GM12891 (cell line): ENCODE measurements around the gene SPATA1.

Source experiments
- PAX5 ChIP-seq: IDR thresholded peaks from 2 replicates; pipeline ENCODE4 v1.6.1; 2011; ENCODE audit warnings: low read length, moderate library complexity, mild to moderate bottlenecking; ENCODE audit not compliant: insufficient read depth, severe bottlenecking
- POLR2A ChIP-seq: IDR thresholded peaks from 2 replicates; pipeline ENCODE4 v1.6.1; 2011; ENCODE audit warnings: low read depth, low read length, control low read depth
- POLR2AphosphoS5 ChIP-seq: IDR thresholded peaks from 2 replicates; pipeline ENCODE4 v1.6.1; 2011; ENCODE audit warnings: low read depth, low read length, control low read depth
- TAF1 ChIP-seq: IDR thresholded peaks from 2 replicates; pipeline ENCODE4 v1.6.1; 2011; ENCODE audit warnings: low read depth, low read length, control low read depth

DNA sequence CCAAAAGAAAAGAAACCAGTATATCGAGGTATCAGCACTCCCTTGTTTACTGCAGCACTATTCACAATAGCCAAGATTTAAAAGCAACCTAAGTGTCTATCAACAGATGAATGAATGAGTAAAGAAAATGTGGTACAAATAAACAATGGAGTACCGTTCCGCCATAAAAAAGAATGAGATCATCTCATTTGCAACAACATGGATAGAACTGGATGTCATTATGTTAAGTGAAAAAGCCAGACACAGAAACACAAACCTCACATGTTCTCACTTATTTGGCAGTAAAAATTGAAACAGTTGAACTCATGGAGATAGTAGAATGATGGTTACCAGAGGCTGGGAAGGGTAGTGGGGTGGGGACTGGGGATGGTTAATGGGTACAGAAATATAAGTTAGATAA lies 4.5 kb downstream of the SPATA1 start:
- TF ChIP-seq POLR2AphosphoS5 (no peak), POLR2A (no peak), PAX5 (no peak), TAF1 (no peak)
